HepG2 (cell line): ENCODE results near the gene TMC4. TPM values are rescaled to one million over a fixed set of nuclear protein-coding genes. Genes with fewer than 3 reads are reported as not detected.
A peak's percentile ranks its signal among the peaks of the same experiment; 100 is the strongest.

Experiments used
- ATAC-seq: fragments of 200-7000 bp; cut with Tn5 transposase; 3 replicates; pipeline ENCODE4 v1.9.1; 2020; ENCODE audit warnings: mild to moderate bottlenecking, moderate library complexity
- BruUV-seq: library from RNA; stranded (reverse); fragments of 400-500 nt; replicated peaks from 2 replicates; lab custom pipeline; 2021; lab: Mats Ljungman, UMichigan
- CTCF ChIA-PET: fragments of 300-600 bp; formaldehyde crosslinking; extraction: SDS; loops from one replicate; lab custom pipeline; 2021; ENCODE audit warnings: low total read pairs, inconsistent platforms, low intra/inter-chr PET ratio; lab: Yijun Ruan, JAX
- POLR2A ChIA-PET: fragments of 350-600 bp; sonication (Branson Sonifier 250); formaldehyde crosslinking; loops from one replicate; lab custom pipeline; 2020; ENCODE audit warnings: antibody characterized with exemption, inconsistent platforms; lab: Yijun Ruan, JAX
- DNase-seq: peaks from one replicate; pipeline ENCODE4 v3.0.0-alpha.2; 2015; ENCODE audit warnings: low spot score
- FAIRE-seq: peaks from 3 replicates; lab custom pipeline; 2011; peaks lifted over from hg19 to GRCh38; lab: Jason Lieb, UNC
- H2AFZ ChIP-seq: one replicate; pipeline ENCODE4 v1.6.1; 2011; ENCODE audit warnings: low read length, inconsistent platforms
- H3K27ac ChIP-seq: fragments of 300-600 bp; 3 replicates; pipeline ENCODE4 v1.8.0; 2011; ENCODE audit warnings: mixed run types, mild to moderate bottlenecking, mixed read lengths, low read length, inconsistent platforms; ENCODE audit not compliant: insufficient read depth; ENCODE audit errors: extremely low read length
- H3K27me3 ChIP-seq, 2 experiments: fragments of 200-600 bp in 1 of 2; 2 replicates in 1 of 2; 3 replicates in 1 of 2; pipeline versions ENCODE4 v1.6.0 to v1.8.0; 2011; ENCODE audit warnings: low read length in 2 of 2, mild to moderate bottlenecking in 2 of 2, moderate library complexity in 2 of 2, inconsistent platforms in 1 of 2; ENCODE audit not compliant: insufficient read depth in 2 of 2, control insufficient read depth in 1 of 2
- H3K36me3 ChIP-seq, 2 experiments: fragments of 200-600 bp in 1 of 2; replicated peaks in 1 of 2; 2 replicates in 1 of 2; 3 replicates in 1 of 2; pipeline versions ENCODE4 v1.5.1 to v1.8.0; 2011; ENCODE audit warnings: low read length in 2 of 2, inconsistent platforms in 1 of 2; ENCODE audit not compliant: insufficient read depth in 2 of 2, control insufficient read depth in 1 of 2
- H3K4me1 ChIP-seq: 2 replicates; pipeline ENCODE4 v1.5.1; 2012; ENCODE audit warnings: low read length, inconsistent platforms; ENCODE audit not compliant: insufficient read depth
- H3K4me2 ChIP-seq: 2 replicates; pipeline ENCODE4 v1.6.0; 2011; ENCODE audit warnings: low read depth, low read length, inconsistent platforms
- H3K4me3 ChIP-seq, 3 experiments: fragments of 200-600 bp in 1 of 3; sonication (generic), shearing (Covaris generic) in 1 of 3; replicated peaks in 1 of 3; 2 replicates each; pipeline ENCODE4 v1.5.1; 2011 to 2016; ENCODE audit warnings: low read length in 3 of 3, inconsistent platforms in 2 of 3, low read depth in 2 of 3, mild to moderate bottlenecking in 2 of 3, control low read depth in 1 of 3, mixed read lengths in 1 of 3; ENCODE audit not compliant: insufficient read depth in 1 of 3
- H3K79me2 ChIP-seq: one replicate; pipeline ENCODE4 v1.6.1; 2011; ENCODE audit warnings: low read length, inconsistent platforms; ENCODE audit not compliant: insufficient read depth
- H3K9ac ChIP-seq: 2 replicates; pipeline ENCODE4 v1.6.0; 2011; ENCODE audit warnings: mild to moderate bottlenecking, low read depth, low read length, inconsistent platforms; ENCODE audit not compliant: insufficient read depth
- H3K9me3 ChIP-seq: 2 replicates; pipeline ENCODE4 v1.5.1; 2012; ENCODE audit warnings: mild to moderate bottlenecking, low read length
- H4K20me1 ChIP-seq: 2 replicates; pipeline ENCODE4 v1.6.0; 2011; ENCODE audit warnings: inconsistent platforms, mild to moderate bottlenecking, low read length, moderate library complexity; ENCODE audit not compliant: insufficient read depth
- ARNT ChIP-seq: fragments of 450-650 bp; IDR thresholded peaks from 2 replicates; pipeline ENCODE4 v1.6.1; 2017
- CHD4 ChIP-seq: fragments of 200-600 bp; sonication (generic); IDR thresholded peaks from 2 replicates; pipeline ENCODE4 v1.7.0; 2017; ENCODE audit warnings: mild to moderate bottlenecking, low read length, borderline replicate concordance
- E2F2 ChIP-seq: sonication (generic); formaldehyde crosslinking; IDR thresholded peaks from 2 replicates; pipeline ENCODE4 v1.4.0; 2020; ENCODE audit warnings: missing genetic modification reagents, borderline replicate concordance
- GLMP ChIP-seq: sonication (generic); formaldehyde crosslinking; IDR thresholded peaks from 2 replicates; pipeline ENCODE4 v1.9.0; 2021; ENCODE audit warnings: missing genetic modification reagents, mild to moderate bottlenecking, borderline replicate concordance
- GPBP1L1 ChIP-seq: sonication (generic); formaldehyde crosslinking; IDR thresholded peaks from 2 replicates; pipeline ENCODE4 v1.5.0; 2020; ENCODE audit warnings: mild to moderate bottlenecking, missing genetic modification reagents
- GZF1 ChIP-seq: sonication (generic); formaldehyde crosslinking; IDR thresholded peaks from 2 replicates; pipeline ENCODE4 v1.5.1; 2020; ENCODE audit warnings: mild to moderate bottlenecking, missing genetic modification reagents
- NFIC ChIP-seq: IDR thresholded peaks from 2 replicates; pipeline ENCODE4 v1.6.1; 2012; ENCODE audit warnings: mild to moderate bottlenecking, low read length, inconsistent platforms
- NONO ChIP-seq, 2 experiments: fragments of 450-650 bp in 1 of 2; sonication (generic) in 1 of 2; formaldehyde crosslinking in 1 of 2; IDR thresholded peaks in 1 of 2; conservative IDR thresholded peaks in 1 of 2; 2 replicates each; pipeline versions ENCODE4 v1.6.1 to v1.8.0; 2017 to 2022; ENCODE audit warnings: mild to moderate bottlenecking in 1 of 2, missing genetic modification reagents in 1 of 2, moderate library complexity in 1 of 2
- RBM22 ChIP-seq: fragments of 200-400 bp; formaldehyde crosslinking; optimal IDR thresholded peaks from 2 replicates; pipeline ENCODE3; 2017; ENCODE audit warnings: mild to moderate bottlenecking, low read length, moderate library complexity
- REXO4 ChIP-seq: sonication (generic); formaldehyde crosslinking; IDR thresholded peaks from 2 replicates; pipeline ENCODE4 v1.8.0; 2022; ENCODE audit warnings: missing genetic modification reagents, mild to moderate bottlenecking, borderline replicate concordance
- SALL1 ChIP-seq: sonication (generic); formaldehyde crosslinking; IDR thresholded peaks from 2 replicates; pipeline ENCODE4 v1.8.0; 2022; ENCODE audit warnings: mild to moderate bottlenecking, missing genetic modification reagents
- SNAPC2 ChIP-seq: sonication (generic); formaldehyde crosslinking; IDR thresholded peaks from 2 replicates; pipeline ENCODE4 v1.8.1; 2022; ENCODE audit warnings: mild to moderate bottlenecking, missing genetic modification reagents
- UBTF ChIP-seq: sonication (generic); formaldehyde crosslinking; IDR thresholded peaks from 2 replicates; pipeline ENCODE4 v1.4.0; 2020; ENCODE audit warnings: mild to moderate bottlenecking, missing genetic modification reagents
- ZNF354B ChIP-seq: sonication (generic); formaldehyde crosslinking; IDR thresholded peaks from 2 replicates; pipeline ENCODE4 v1.8.0; 2022; ENCODE audit warnings: mild to moderate bottlenecking, missing genetic modification reagents
- ZNF446 ChIP-seq: sonication (generic); formaldehyde crosslinking; IDR thresholded peaks from 2 replicates; pipeline ENCODE4 v1.5.0; 2020; ENCODE audit warnings: mild to moderate bottlenecking, missing genetic modification reagents
- ZNF501 ChIP-seq: sonication (generic); formaldehyde crosslinking; IDR thresholded peaks from 2 replicates; pipeline ENCODE4 v1.5.1; 2020; ENCODE audit warnings: mild to moderate bottlenecking, moderate library complexity, missing genetic modification reagents
- ZNF589 ChIP-seq: sonication (generic); formaldehyde crosslinking; conservative IDR thresholded peaks from 2 replicates; pipeline ENCODE4 v1.8.0; 2022; ENCODE audit warnings: mild to moderate bottlenecking, moderate library complexity, missing genetic modification reagents
- ZNF660 ChIP-seq: sonication (generic); formaldehyde crosslinking; IDR thresholded peaks from 2 replicates; pipeline ENCODE4 v1.5.1; 2020; ENCODE audit warnings: mild to moderate bottlenecking, low read depth, missing genetic modification reagents, borderline replicate concordance
- ZNF777 ChIP-seq: sonication (generic); formaldehyde crosslinking; IDR thresholded peaks from 2 replicates; pipeline ENCODE4 v1.4.0; 2020; ENCODE audit warnings: missing genetic modification reagents
- WGBS: methylation state at CpG from one replicate; pipeline ENCODE4 v1.1.6; 2017; ENCODE audit warnings: low lambda C conversion rate; 5-methylcytosine and 5-hydroxymethylcytosine counted together
- in situ Hi-C: cut with HindIII; loops from 2 replicates; pipeline ENCODE4 v1.10.0; 2017; ENCODE audit warnings: low pct_unique_long_range_greater_than_20kb; ENCODE audit not compliant: extremely low pct_ligation_motif_present
- intact Hi-C: fragments of 100-400 bp; cut with micrococcal nuclease; formaldehyde crosslinking; loops from one replicate; pipeline ENCODE4 v1.10.0; 2022; ENCODE audit not compliant: unreplicated experiment
- polyA plus RNA-seq, 8 experiments: library from polyadenylated mRNA; depleted of rRNA in 3 of 8; stranded (reverse) in 7 of 8; unstranded in 1 of 8; fragments of >200 nt; fragmentation: Illumina TruSeq in 4 of 8; extraction: Trizol in 4 of 8; gene quantifications; 2 replicates each; pipeline versions ENCODE4 v1.2.1 to v1.2.3, GENCODE V29; 2011 to 2016; ENCODE audit warnings: low read depth in 4 of 8, missing spikeins in 1 of 8, mixed read lengths in 1 of 8; ENCODE audit not compliant: insufficient read depth in 1 of 8
- total RNA-seq, 5 experiments: library from RNA; depleted of rRNA; stranded (reverse); fragments of >200 nt; fragmentation: Illumina TruSeq; extraction: Trizol; gene quantifications; 2 replicates each; pipeline ENCODE4 v1.2.3, GENCODE V29; 2016; ENCODE audit warnings: low read depth in 1 of 5

TMC4 gene
- total and polyA plus RNA-seq, 2 of the 13 experiments (the other 11 are each of a cell fraction or from before 2014, with no cell fraction given) = 0.13 to 0.24 TPM

GRCh38 chr19:54158812-54159351 is 14.1 kb downstream of the TMC4 start:
- Histone ChIP-seq H3K4me3 (peak overlapping the region; percentile 66 to 90 (median 80)), H3K27ac (peak overlapping the region; percentile 90), H2AFZ (no peak overlapping the region), H3K36me3 (peaks cover 10 to 40% of the 10 kb centered on the region in 2 experiments), H3K4me2 (peak overlapping the region; percentile 97), H3K9ac (peak overlapping the region; percentile 80), H3K27me3 (no peaks in the 10 kb centered on the region; a peak in 1 of 5 replicates), H4K20me1 (no peaks in the 10 kb centered on the region), H3K9me3 (no peaks in the 10 kb centered on the region), H3K79me2 (peaks cover 13% of the 10 kb centered on the region), H3K4me1 (peaks cover 13% of the 10 kb centered on the region)
- intact Hi-C loops = loop anchor here (2.0 kb wide), 1 partner anchor 72 kb away; no protein-coding TSS in a partner anchor
- 45% methylated on average over 19 of the region's 19 CpGs for WGBS
- FAIRE-seq (peak; percentile 18), DNase-seq (no peak), ATAC-seq (no peak)
- TSS peak; percentile 85 for BruUV-seq
- ChIA-PET POLR2A (interaction anchor here (0.9 to 3.2 kb wide), 8 partner anchors 20 to 51 kb away, joined by 4 to 48 read pairs (median 8); partner anchors contain the start of genes CNOT3, MBOAT7, PRPF31 and RPS9), CTCF (no interaction called here)
- in situ Hi-C loops = no loop called here
- TF ChIP-seq ZNF501 (CRISPR knock-in tag) (no peak), NONO (IDR thresholded peaks at IDR 0.05) (no peak), NONO (CRISPR knock-in tag; conservative IDR thresholded peaks at IDR 0.05) (peak; percentile 10; the same call in 1 of the 2 replicates), UBTF (CRISPR knock-in tag) (0 out of 2 replicates have a peak, but pooled peaks have one; percentile 17), RBM22 (no peak), ZNF354B (CRISPR knock-in tag) (0 out of 2 replicates have a peak, but pooled peaks have one; percentile 31), ZNF589 (CRISPR knock-in tag) (no peak), ARNT (no peak), GPBP1L1 (CRISPR knock-in tag) (no peak), SNAPC2 (CRISPR knock-in tag) (peak; percentile 55; the same call in 1 of the 2 replicates), GLMP (CRISPR knock-in tag) (no peak), CHD4 (no peak), ZNF446 (0 out of 2 replicates have a peak, but pooled peaks have one; percentile 47), SALL1 (CRISPR knock-in tag) (no peak), ZNF660 (CRISPR knock-in tag) (no peak), ZNF777 (CRISPR knock-in tag) (no peak), E2F2 (CRISPR knock-in tag) (no peak), REXO4 (CRISPR knock-in tag) (no peak), NFIC (no peak), GZF1 (0 out of 2 replicates have a peak, but pooled peaks have one; percentile 19)
